BLaER1 treated with 17β-estradiol and CSF1 and Interleukin-3, amounts not matched to agents 10 nM and 100 nM (cell line): ENCODE results near the gene CD27.
"Not testable (repeated sequence)": the region's sequence is repeated elsewhere in the genome, so short reads cannot be mapped to it uniquely, and the experiment has no call there.

Experiments
- H3K27ac ChIP-seq, 11 experiments: shearing (Covaris generic); formaldehyde crosslinking; 2 replicates each; pipeline ENCODE4 v1.8.1; 2022
- H3K27me3 ChIP-seq, 11 experiments: shearing (Covaris generic); formaldehyde crosslinking; 2 replicates each; pipeline ENCODE4 v1.8.1; 2022
- H3K36me3 ChIP-seq, 11 experiments: shearing (Covaris generic); formaldehyde crosslinking; 2 replicates each; pipeline ENCODE4 v1.8.1; 2022
- H3K4me1 ChIP-seq, 10 experiments: shearing (Covaris generic); formaldehyde crosslinking; 2 replicates each; pipeline ENCODE4 v1.8.1; 2022
- H3K4me2 ChIP-seq, 11 experiments: shearing (Covaris generic); formaldehyde crosslinking; 2 replicates each; pipeline ENCODE4 v1.8.1; 2022
- H3K4me3 ChIP-seq, 10 experiments: shearing (Covaris generic); formaldehyde crosslinking; 2 replicates each; pipeline ENCODE4 v1.8.1; 2022
- H3K9ac ChIP-seq, 11 experiments: shearing (Covaris generic); formaldehyde crosslinking; 2 replicates each; pipeline ENCODE4 v1.8.1; 2022
- H3K9me3 ChIP-seq, 11 experiments: shearing (Covaris generic); formaldehyde crosslinking; replicated peaks in 1 of 11; 2 replicates each; pipeline ENCODE4 v1.8.1; 2022
- H4K20me1 ChIP-seq, 11 experiments: shearing (Covaris generic); formaldehyde crosslinking; 2 replicates each; pipeline ENCODE4 v1.8.1; 2022
- Cebpa-rat ChIP-seq, 11 experiments: shearing (Covaris generic); IDR thresholded peaks; 2 replicates each; pipeline ENCODE4 v1.8.1; 2022

CD27 gene

DNA sequence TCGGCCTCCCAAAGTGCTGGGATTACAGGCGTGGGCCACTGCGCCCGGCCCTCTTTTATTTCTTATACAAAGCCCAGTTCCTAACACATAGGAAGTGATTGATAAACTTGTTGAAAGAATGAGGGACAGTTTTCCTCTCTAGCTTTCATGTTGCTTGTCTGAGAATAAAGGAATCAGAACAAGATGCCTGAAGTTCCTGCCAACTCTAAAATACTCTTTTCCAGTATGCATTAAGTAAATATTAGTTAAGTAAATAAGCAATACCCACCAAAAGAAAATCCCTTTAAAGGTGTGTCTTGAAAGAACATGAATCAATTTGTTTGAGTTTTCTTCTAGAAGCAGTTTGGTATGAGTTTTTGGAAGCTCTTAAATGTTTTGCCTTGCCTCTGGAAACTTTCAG lies 24.4 kb upstream of the CD27 start:
- Histone ChIP-seq H3K4me3 (no peak overlapping the region), H3K36me3 (peaks cover 0 to 8% (median 0%) of the 10 kb centered on the region in 11 experiments; a peak in 2 of 22 replicates), H3K27ac (no peak overlapping the region), H3K9me3 (peaks cover 0 to 11% (median 0%) of the 10 kb centered on the region in 11 experiments; a peak in 7 of 22 replicates), H3K27me3 (no peaks in the 10 kb centered on the region), H3K9ac (no peak overlapping the region), H4K20me1 (no peaks in the 10 kb centered on the region), H3K4me2 (peak overlapping the region in 1 of 11 experiments; percentile 72; a peak in 1 of 22 replicates), H3K4me1 (peaks cover 26 to 82% (median 54%) of the 10 kb centered on the region in 10 experiments)
- TF ChIP-seq Cebpa-rat (IDR thresholded peaks at IDR 0.05): no peak

DNA sequence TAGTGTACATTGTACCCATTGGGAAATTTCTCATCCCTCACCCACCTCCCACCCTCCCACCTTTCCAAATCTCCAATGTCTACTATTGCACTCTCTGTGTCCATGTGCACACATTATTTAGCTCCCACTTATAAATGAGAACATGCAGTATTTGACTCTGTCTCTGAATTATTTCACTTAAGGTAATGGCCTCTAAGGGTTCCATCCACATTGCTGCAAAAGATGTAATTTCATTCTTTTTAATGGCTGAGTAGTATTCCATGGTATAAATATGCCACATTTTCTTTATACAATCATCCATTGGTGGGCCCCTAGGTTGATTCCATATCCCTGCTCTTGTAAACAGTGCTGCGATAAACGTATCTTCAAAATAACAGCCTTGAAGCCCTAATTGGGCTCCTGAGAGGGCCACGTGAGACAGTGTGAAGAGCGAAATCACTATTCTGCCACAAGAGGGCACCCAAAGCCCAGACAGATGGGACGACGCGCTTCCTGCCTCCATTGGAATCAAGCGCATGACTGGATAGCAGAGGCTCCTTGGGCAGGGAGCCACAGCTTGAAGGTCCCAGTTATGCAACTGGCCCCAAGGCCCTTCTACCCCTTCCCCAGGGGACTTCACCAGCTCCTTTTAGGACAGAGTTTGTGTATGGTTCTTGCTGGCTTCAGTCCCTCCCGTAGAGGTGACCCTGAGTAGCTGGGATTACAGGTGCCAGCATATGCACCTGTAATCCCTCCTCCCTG lies 21.3 kb upstream of the CD27 start:
- Histone ChIP-seq H3K4me2 (peak overlapping the region; percentile 76 to 96 (median 93)), H3K4me1 (peaks cover 47 to 83% (median 57%) of the 10 kb centered on the region in 10 experiments), H3K27me3 (no peaks in the 10 kb centered on the region), H3K9me3 (no peaks in the 10 kb centered on the region), H3K9ac (peak overlapping the region in 9 of 11 experiments; percentile 26 to 89 (median 82); a peak in 14 of 22 replicates), H3K27ac (peak overlapping the region in 9 of 11 experiments; percentile 88 to 98 (median 96); a peak in 19 of 22 replicates), H3K36me3 (no peaks in the 10 kb centered on the region), H4K20me1 (no peaks in the 10 kb centered on the region), H3K4me3 (0 out of 20 replicates have a peak overlapping the region, but pooled peaks of 1 of the 10 experiments have one; percentile 4)
- TF ChIP-seq Cebpa-rat (IDR thresholded peaks at IDR 0.05): peak in 6 of 11 experiments; percentile 35 to 73 (median 52); a peak in 8 of 22 replicates

DNA sequence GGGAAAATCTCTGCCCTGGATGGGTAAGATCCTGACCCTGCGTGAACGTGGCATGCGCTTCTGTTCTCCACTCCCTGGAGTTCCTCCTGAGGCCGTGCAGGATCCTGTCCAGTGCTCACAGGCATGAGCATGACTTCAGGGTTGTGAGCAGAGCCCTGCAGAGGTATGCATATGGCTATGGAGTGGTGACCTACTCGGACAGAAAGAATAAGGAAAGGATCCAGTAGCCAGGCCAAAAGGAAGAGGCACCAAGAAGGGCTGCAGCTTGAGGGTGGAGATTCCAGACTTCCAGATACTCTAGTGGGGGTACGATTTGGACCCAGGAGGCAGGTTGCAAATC lies 20.8 kb upstream of the CD27 start:
- H3K27ac ChIP-seq: peak overlapping the region in 9 of 11 experiments; percentile 88 to 98 (median 96); a peak in 19 of 22 replicates
- no peaks in the 10 kb centered on the region for H3K36me3 ChIP-seq
- H3K9me3 ChIP-seq: no peaks in the 10 kb centered on the region
- no peak; a peak in 1 of 22 replicates for TF ChIP-seq Cebpa-rat (IDR thresholded peaks at IDR 0.05)
- H3K9ac ChIP-seq: peak overlapping the region in 9 of 11 experiments; percentile 26 to 89 (median 82); a peak in 14 of 22 replicates
- 0 out of 20 replicates have a peak overlapping the region, but pooled peaks of 1 of the 10 experiments have one; percentile 4 for H3K4me3 ChIP-seq
- no peaks in the 10 kb centered on the region for H3K27me3 ChIP-seq
- peaks cover 53 to 83% (median 59%) of the 10 kb centered on the region in 10 experiments for H3K4me1 ChIP-seq
- peak overlapping the region; percentile 76 to 96 (median 93) for H3K4me2 ChIP-seq
- H4K20me1 ChIP-seq: no peaks in the 10 kb centered on the region

DNA sequence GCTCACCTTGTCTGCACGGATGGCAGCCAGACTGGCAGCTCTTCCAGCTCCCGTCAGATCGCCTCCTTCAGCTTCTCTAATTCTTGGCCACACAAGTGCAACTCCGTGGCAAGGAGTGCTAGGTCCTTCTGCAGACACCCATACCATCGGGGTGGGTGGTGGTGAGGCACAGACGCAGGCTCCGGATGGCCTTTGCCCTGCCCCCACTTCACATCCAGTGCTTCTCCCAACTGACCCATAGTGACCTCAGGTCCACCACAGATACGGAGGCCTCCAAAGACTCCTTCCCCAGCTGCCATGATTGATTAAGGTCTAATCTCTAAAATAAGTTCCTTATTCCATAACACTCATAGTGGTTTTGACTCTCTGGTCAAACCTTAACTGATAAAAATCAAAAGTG lies 19.9 kb upstream of the CD27 start:
- no peaks in the 10 kb centered on the region for H3K27me3 ChIP-seq
- H3K9ac ChIP-seq: peak overlapping the region in 9 of 11 experiments; percentile 77 to 89 (median 84); a peak in 17 of 22 replicates
- TF ChIP-seq Cebpa-rat (IDR thresholded peaks at IDR 0.05): no peak
- H3K4me3 ChIP-seq: no peak overlapping the region
- H4K20me1 ChIP-seq: no peaks in the 10 kb centered on the region
- H3K9me3 ChIP-seq: no peaks in the 10 kb centered on the region
- H3K4me1 ChIP-seq: peaks cover 57 to 81% (median 64%) of the 10 kb centered on the region in 10 experiments
- peak overlapping the region in 10 of 11 experiments; percentile 82 to 98 (median 96); a peak in 21 of 22 replicates for H3K27ac ChIP-seq
- H3K36me3 ChIP-seq: no peaks in the 10 kb centered on the region
- H3K4me2 ChIP-seq: peak overlapping the region; percentile 23 to 96 (median 93)

DNA sequence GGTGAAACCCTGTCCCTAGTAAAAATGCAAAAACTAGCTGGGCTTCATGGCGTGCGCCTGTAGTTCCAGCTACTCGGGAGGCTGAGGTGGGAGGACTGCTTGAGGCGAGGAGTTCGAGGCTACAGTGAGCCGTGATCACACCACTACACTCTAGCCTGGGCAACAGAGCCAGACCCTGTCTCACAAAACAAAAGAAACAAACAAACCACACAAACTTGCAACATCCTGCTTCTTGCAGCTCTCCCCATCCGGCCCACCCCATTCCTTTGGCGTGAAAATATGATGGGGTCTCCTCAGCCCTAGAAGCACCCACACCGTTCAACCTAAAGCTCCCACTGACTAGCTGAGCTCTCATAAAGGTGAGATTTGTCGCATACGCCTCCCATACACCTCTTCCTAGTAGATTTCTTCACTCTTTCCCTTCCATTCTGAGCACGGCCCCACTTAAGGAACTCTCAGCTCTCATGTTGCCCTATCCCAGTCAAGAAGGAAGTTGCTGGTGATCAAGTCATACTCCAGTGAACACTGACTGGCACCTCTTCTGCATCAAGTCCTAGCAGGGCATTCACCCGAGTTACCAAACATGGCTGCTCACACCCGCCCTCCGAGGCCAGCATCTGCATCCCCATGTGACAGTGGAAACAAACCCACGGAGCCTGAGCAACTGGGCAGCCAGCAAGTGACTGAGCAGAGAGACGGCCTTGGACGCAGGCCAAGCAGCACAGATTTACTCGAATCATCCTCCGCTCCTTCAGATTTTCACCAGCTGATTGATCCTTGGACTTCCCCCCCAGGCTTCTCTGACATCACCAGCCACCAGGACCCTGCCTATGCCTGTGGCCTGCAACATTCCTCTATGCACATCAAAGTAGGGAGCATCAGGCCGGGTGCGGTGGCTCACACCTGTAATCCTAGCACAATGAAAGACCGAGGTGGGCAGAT lies 18.9 kb upstream of the CD27 start:
- peak overlapping the region; percentile 69 to 89 (median 84) for H3K9ac ChIP-seq
- peak overlapping the region; percentile 81 to 96 (median 93) for H3K4me2 ChIP-seq
- H3K4me3 ChIP-seq: peak overlapping the region; percentile 23 to 62 (median 49); a peak in 19 of 20 replicates

DNA sequence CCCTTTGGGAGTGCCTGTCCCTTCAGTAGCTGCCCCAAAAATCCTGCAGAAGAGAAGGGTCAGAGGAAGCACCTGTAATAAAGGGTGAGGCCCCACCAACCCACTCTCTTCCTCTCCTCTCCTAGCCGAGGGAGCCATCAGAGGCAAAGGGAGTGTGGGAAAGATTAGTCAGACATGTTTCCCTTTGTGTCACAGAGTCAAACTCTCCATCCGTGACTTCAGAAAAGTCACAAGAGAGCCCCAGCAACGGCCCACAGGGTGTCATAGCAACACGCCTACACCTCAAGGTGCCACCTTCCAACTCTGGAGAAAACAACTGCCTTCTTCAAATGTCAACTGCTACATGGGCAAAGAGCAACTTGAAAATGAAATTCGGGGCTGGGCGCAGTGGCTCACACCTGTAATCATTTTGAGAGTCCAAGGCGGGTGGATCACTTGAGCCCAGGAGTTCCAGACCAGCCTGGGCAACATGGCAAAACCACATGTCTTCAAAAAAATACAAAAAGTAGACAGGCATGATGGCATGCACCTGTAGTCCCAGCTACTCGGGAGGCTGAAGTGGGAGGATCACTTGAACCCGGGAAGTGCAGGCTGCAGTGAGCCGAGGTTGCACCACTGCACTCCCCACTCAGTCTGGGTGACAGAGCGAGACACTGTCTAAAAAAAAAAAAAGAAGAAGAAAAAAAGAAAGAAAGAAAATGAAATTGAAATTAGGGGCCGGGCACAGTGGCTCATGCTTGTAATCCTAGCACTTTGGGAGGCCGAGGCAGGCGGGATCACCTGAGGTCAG lies 17.7 kb upstream of the CD27 start:
- no peaks in the 10 kb centered on the region for H3K27me3 ChIP-seq
- peak overlapping the region; percentile 23 to 62 (median 49); a peak in 17 of 20 replicates for H3K4me3 ChIP-seq
- peaks cover 78 to 93% (median 84%) of the 10 kb centered on the region in 10 experiments for H3K4me1 ChIP-seq
- no peak; a peak in 1 of 22 replicates for TF ChIP-seq Cebpa-rat (IDR thresholded peaks at IDR 0.05)
- H3K9me3 ChIP-seq: no peaks in the 10 kb centered on the region
- H3K9ac ChIP-seq: peak overlapping the region; percentile 69 to 89 (median 84)
- peak overlapping the region; percentile 81 to 96 (median 93) for H3K4me2 ChIP-seq
- H4K20me1 ChIP-seq: no peaks in the 10 kb centered on the region
- H3K27ac ChIP-seq: peak overlapping the region; percentile 81 to 98 (median 96)
- H3K36me3 ChIP-seq: no peaks in the 10 kb centered on the region

More for the DNA sequence above, 18.9 kb upstream of the CD27 start:
- Histone ChIP-seq H3K27me3 (no peaks in the 10 kb centered on the region), H4K20me1 (no peaks in the 10 kb centered on the region), H3K9me3 (no peaks in the 10 kb centered on the region), H3K4me1 (peaks cover 67 to 81% (median 71%) of the 10 kb centered on the region in 10 experiments), H3K27ac (peak overlapping the region; percentile 81 to 98 (median 96)), H3K36me3 (no peaks in the 10 kb centered on the region)
- TF ChIP-seq Cebpa-rat (IDR thresholded peaks at IDR 0.05): peak in 8 of 11 experiments; percentile 56 to 87 (median 72); a peak in 13 of 22 replicates

DNA sequence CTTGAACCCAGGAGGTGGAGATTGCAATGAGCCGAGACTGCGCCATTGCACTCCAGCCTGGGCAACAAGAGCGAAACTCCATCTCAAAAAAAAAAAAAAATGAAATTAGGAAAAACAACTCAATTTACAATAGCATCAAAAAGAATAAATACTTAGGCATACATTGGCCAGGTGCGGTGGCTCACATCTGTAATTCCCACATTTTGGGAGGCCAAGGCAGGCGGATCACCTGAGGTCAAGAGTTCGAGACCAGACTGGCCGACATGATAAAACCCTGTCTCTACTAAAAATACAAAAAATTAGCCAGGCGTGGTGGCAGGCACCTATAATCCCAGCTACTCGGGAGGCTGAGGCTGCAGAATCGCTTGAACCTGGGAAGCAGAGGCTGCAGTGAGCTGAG lies 17.0 kb upstream of the CD27 start:
- not testable (repeated sequence) for H3K27me3 ChIP-seq, H3K9me3 ChIP-seq, H4K20me1 ChIP-seq, H3K36me3 ChIP-seq
- H3K9ac ChIP-seq: peak overlapping the region in 10 of 11 experiments; percentile 69 to 89 (median 84); a peak in 19 of 22 replicates
- H3K27ac ChIP-seq: peak overlapping the region in 10 of 11 experiments; percentile 82 to 98 (median 96); a peak in 20 of 22 replicates
- H3K4me1 ChIP-seq: peaks cover 80 to 99% (median 91%) of the 10 kb centered on the region in 10 experiments
- peak overlapping the region in 7 of 10 experiments; percentile 21 to 62 (median 49); a peak in 9 of 20 replicates for H3K4me3 ChIP-seq
- peak overlapping the region; percentile 81 to 96 (median 93) for H3K4me2 ChIP-seq

DNA sequence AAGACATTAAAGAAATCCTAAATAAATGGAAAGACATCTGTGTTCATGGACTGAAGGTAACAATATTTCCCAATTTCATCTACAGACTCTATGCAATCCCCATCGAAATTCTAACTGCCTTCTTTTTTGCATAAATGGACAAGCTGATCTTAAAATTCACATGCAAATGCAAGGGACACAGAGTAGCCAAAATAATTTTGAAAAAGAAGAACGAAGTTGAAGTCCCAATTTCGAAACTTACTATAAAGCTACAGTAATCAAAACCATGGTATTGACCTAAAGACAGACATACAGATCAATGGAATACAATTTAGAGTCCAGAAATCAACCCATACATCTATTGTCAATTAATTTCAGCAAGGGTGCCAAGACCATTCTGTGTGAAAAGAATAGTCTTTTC lies 16.4 kb upstream of the CD27 start:
- H3K4me2 ChIP-seq: peak overlapping the region; percentile 81 to 96 (median 93); a peak in 21 of 22 replicates
- H3K27me3 ChIP-seq: no peaks in the 10 kb centered on the region
- peaks cover 83 to 100% (median 95%) of the 10 kb centered on the region in 10 experiments for H3K4me1 ChIP-seq
- no peak overlapping the region; a peak in 1 of 20 replicates for H3K4me3 ChIP-seq
- H3K9me3 ChIP-seq: no peaks in the 10 kb centered on the region
- peak overlapping the region in 9 of 11 experiments; percentile 88 to 98 (median 96); a peak in 17 of 22 replicates for H3K27ac ChIP-seq
- TF ChIP-seq Cebpa-rat (IDR thresholded peaks at IDR 0.05): no peak
- no peaks in the 10 kb centered on the region for H3K36me3 ChIP-seq
- H4K20me1 ChIP-seq: no peaks in the 10 kb centered on the region
- H3K9ac ChIP-seq: peak overlapping the region in 6 of 11 experiments; percentile 78 to 89 (median 84); a peak in 8 of 22 replicates
